Mesenchymal stem cell (in vitro differentiated cells and primary cell): ENCODE data around the gene PKN2. TPM values are rescaled to one million over a fixed set of nuclear protein-coding genes. Genes with fewer than 3 reads are reported as not detected.
A peak's percentile ranks its signal among the peaks of the same experiment; 100 is the strongest.

ENCODE experiments used
- DNase-seq: peaks from one replicate; pipeline ENCODE4 v3.0.0-alpha.2; 2013
- H2AFZ ChIP-seq: one replicate; pipeline ENCODE4 v1.6.1; 2013; ENCODE audit warnings: low read depth, mild to moderate bottlenecking, control low read depth, inconsistent platforms, low read length, moderate library complexity
- H2AK5ac ChIP-seq: 2 replicates; pipeline ENCODE4 v1.6.1; 2013; ENCODE audit warnings: low read length, moderate library complexity, mild to moderate bottlenecking, inconsistent platforms; ENCODE audit not compliant: severe bottlenecking
- H2BK120ac ChIP-seq: one replicate; pipeline ENCODE4 v1.6.1; 2013; ENCODE audit warnings: low read depth, mild to moderate bottlenecking, inconsistent platforms, low read length, moderate library complexity
- H2BK12ac ChIP-seq, 2 experiments: one replicate each; pipeline ENCODE4 v1.6.1; 2013; ENCODE audit warnings: inconsistent platforms in 2 of 2, low read length in 2 of 2, mild to moderate bottlenecking in 2 of 2, moderate library complexity in 2 of 2, control low read depth in 1 of 2
- H2BK15ac ChIP-seq: one replicate; pipeline ENCODE4 v1.6.1; 2013; ENCODE audit warnings: mild to moderate bottlenecking, low read depth, inconsistent platforms; ENCODE audit not compliant: poor library complexity, severe bottlenecking
- H2BK5ac ChIP-seq: 2 replicates; pipeline ENCODE4 v1.6.1; 2013; ENCODE audit warnings: low read depth, mild to moderate bottlenecking, low read length, control low read depth, inconsistent platforms; ENCODE audit not compliant: poor library complexity, severe bottlenecking
- H3K14ac ChIP-seq, 2 experiments: one replicate each; pipeline ENCODE4 v1.6.1; 2013; ENCODE audit warnings: inconsistent platforms in 2 of 2, low read length in 2 of 2, control low read depth in 1 of 2, mild to moderate bottlenecking in 1 of 2, moderate library complexity in 1 of 2
- H3K18ac ChIP-seq, 2 experiments: one replicate each; pipeline ENCODE4 v1.6.1; 2013; ENCODE audit warnings: inconsistent platforms in 2 of 2, low read length in 2 of 2, control low read depth in 1 of 2, low read depth in 1 of 2, mild to moderate bottlenecking in 1 of 2
- H3K23ac ChIP-seq, 2 experiments: one replicate each; pipeline ENCODE4 v1.6.1; 2013; ENCODE audit warnings: inconsistent platforms in 2 of 2, low read length in 2 of 2, mild to moderate bottlenecking in 2 of 2, moderate library complexity in 2 of 2, control low read depth in 1 of 2
- H3K27ac ChIP-seq: 2 replicates; pipeline ENCODE4 v1.5.1; 2013; ENCODE audit warnings: mild to moderate bottlenecking, moderate library complexity, low read length, control low read depth, inconsistent platforms; ENCODE audit not compliant: poor library complexity, severe bottlenecking
- H3K27me3 ChIP-seq, 2 experiments: 2 replicates each; pipeline versions ENCODE4 v1.6.1 to v1.7.0; 2013; ENCODE audit warnings: low read length in 2 of 2, mild to moderate bottlenecking in 2 of 2, moderate library complexity in 2 of 2, control low read depth in 1 of 2, inconsistent platforms in 1 of 2; ENCODE audit not compliant: control insufficient read depth in 1 of 2, insufficient read depth in 1 of 2
- H3K36me3 ChIP-seq, 2 experiments: 2 replicates each; pipeline versions ENCODE4 v1.6.1 to v1.7.0; 2013; ENCODE audit warnings: low read length in 2 of 2, control low read depth in 1 of 2, inconsistent platforms in 1 of 2, low read depth in 1 of 2, mild to moderate bottlenecking in 1 of 2; ENCODE audit not compliant: insufficient read depth in 2 of 2, control insufficient read depth in 1 of 2
- H3K4ac ChIP-seq, 2 experiments: one replicate each; pipeline ENCODE4 v1.6.1; 2013; ENCODE audit warnings: inconsistent platforms in 2 of 2, low read length in 2 of 2, mild to moderate bottlenecking in 2 of 2, moderate library complexity in 2 of 2, control low read depth in 1 of 2, low read depth in 1 of 2
- H3K4me1 ChIP-seq: 2 replicates; pipeline ENCODE4 v1.6.1; 2013; ENCODE audit warnings: low read depth, low read length, control low read depth; ENCODE audit not compliant: control insufficient read depth, insufficient read depth
- H3K4me2 ChIP-seq: 2 replicates; pipeline ENCODE4 v1.6.1; 2013; ENCODE audit warnings: low read length, mild to moderate bottlenecking, inconsistent platforms; ENCODE audit not compliant: poor library complexity, severe bottlenecking
- H3K4me3 ChIP-seq, 2 experiments: 2 replicates each; pipeline versions ENCODE4 v1.5.1 to v1.7.0; 2013; ENCODE audit warnings: low read length in 2 of 2, mild to moderate bottlenecking in 2 of 2, control low read depth in 1 of 2, low read depth in 1 of 2; ENCODE audit not compliant: insufficient read depth in 1 of 2
- H3K79me1 ChIP-seq: replicated peaks from 2 replicates; pipeline ENCODE4 v1.6.1; 2013; ENCODE audit warnings: mild to moderate bottlenecking, control low read depth, low read length, inconsistent platforms; ENCODE audit not compliant: poor library complexity, severe bottlenecking
- H3K9ac ChIP-seq: 2 replicates; pipeline ENCODE4 v1.7.0; 2013; ENCODE audit warnings: mild to moderate bottlenecking, low read length, moderate library complexity
- H3K9me3 ChIP-seq: 2 replicates; pipeline ENCODE4 v1.7.0; 2013; ENCODE audit warnings: mild to moderate bottlenecking, low read length; ENCODE audit not compliant: control insufficient read depth
- H4K8ac ChIP-seq: one replicate; pipeline ENCODE4 v1.6.1; 2013; ENCODE audit warnings: inconsistent platforms, mild to moderate bottlenecking, low read length, moderate library complexity
- H4K91ac ChIP-seq: one replicate; pipeline ENCODE4 v1.6.1; 2013; ENCODE audit warnings: mild to moderate bottlenecking, low read length, inconsistent platforms
- WGBS: methylation state at CpG from one replicate; pipeline ENCODE4 v1.1.7; 2013; ENCODE audit warnings: mixed read lengths; 5-methylcytosine and 5-hydroxymethylcytosine counted together
- polyA plus RNA-seq, 2 experiments: library from polyadenylated mRNA; stranded (reverse); fragments of 200-250 nt; gene quantifications; one replicate each; pipeline ENCODE4 v1.2.3, GENCODE V29; 2013

PKN2 gene
- 22.5 TPM for polyA plus RNA-seq (2013, experiment 1 of 2)
- 22.7 TPM for polyA plus RNA-seq (2013, experiment 2 of 2)

- H2AFZ ChIP-seq: peak within 1 kb of the TSS; percentile 75
- peak within 1 kb of the TSS; percentile 86 for H2BK5ac ChIP-seq
- WGBS: under 1% methylated on average over 61 of the region's 66 CpGs
- peak within 1 kb of the TSS; percentile 35 to 86 for H3K4ac ChIP-seq
- peak within 1 kb of the TSS; percentile 86 to 91 for H3K18ac ChIP-seq
- H3K27ac ChIP-seq: peak within 1 kb of the TSS; percentile 88
- peak within 1 kb of the TSS; percentile 54 to 84 for H2BK12ac ChIP-seq
- H3K4me1 ChIP-seq: peaks cover 2% of the 10 kb centered on the region
- peak within 1 kb of the TSS; percentile 54 for H2BK120ac ChIP-seq
- peak within 1 kb of the TSS; percentile 89 for H3K4me2 ChIP-seq
- peak within 1 kb of the TSS; percentile 92 for H4K91ac ChIP-seq
- peak within 1 kb of the TSS; percentile 82 for H2BK15ac ChIP-seq
- H3K4me3 ChIP-seq: peak within 1 kb of the TSS; percentile 81 to 95
- no peaks in the 10 kb centered on the region for H3K9me3 ChIP-seq
- peak within 1 kb of the TSS; percentile 94 for H3K9ac ChIP-seq
- peak; percentile 99 for DNase-seq
- H3K23ac ChIP-seq: peak within 1 kb of the TSS; percentile 20 to 31
- H4K8ac ChIP-seq: peak within 1 kb of the TSS; percentile 69
- peaks cover 2% of the 10 kb centered on the region for H3K79me1 ChIP-seq
- H2AK5ac ChIP-seq: no peak within 1 kb of the TSS
- peak within 1 kb of the TSS in 1 of 2 experiments; percentile 67 for H3K14ac ChIP-seq
- H3K36me3 ChIP-seq: peaks cover 0 to 6% of the 10 kb centered on the region in 2 experiments
- no peaks in the 10 kb centered on the region for H3K27me3 ChIP-seq
Measured at GRCh38 chr1:88683541-88684481, at the start of gene PKN2. TSS of gene PKN2 (plus strand) at chr1:88684273. CDS start at chr1:88684581, 308 bp downstream.

DNA sequence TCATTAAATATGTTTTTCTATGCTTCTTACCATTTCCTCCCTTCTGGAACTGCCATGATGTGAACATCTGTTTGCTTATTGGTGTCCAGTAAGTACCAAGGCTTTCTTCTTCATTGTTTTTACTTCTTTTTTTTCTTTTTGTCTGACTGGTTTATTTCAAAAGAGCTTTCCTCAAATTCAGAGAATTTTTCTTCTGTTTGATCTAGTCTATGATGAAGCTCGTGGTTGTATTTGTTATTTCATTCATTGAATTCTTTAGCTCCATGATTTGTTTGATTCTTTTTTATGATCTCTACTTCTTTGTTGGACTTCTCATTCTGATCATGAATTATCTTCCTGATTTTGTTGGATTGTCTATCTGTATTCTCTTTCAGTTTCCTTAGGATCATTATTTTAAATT lies 49.5 kb upstream of the PKN2 start:
- no peak overlapping the region for H4K8ac ChIP-seq
- peaks cover 25% of the 10 kb centered on the region for H3K9me3 ChIP-seq
- no CpG with 5 or more reads among the region's 1 CpG for WGBS
- DNase-seq: no peak
- H2AFZ ChIP-seq: no peak overlapping the region
- no peak overlapping the region for H3K4ac ChIP-seq
- no peak overlapping the region for H3K9ac ChIP-seq
- no peak overlapping the region for H2BK12ac ChIP-seq
- no peak overlapping the region for H4K91ac ChIP-seq
- no peaks in the 10 kb centered on the region for H3K79me1 ChIP-seq
- no peak overlapping the region for H2BK15ac ChIP-seq
- H3K27me3 ChIP-seq: no peaks in the 10 kb centered on the region
- H3K4me3 ChIP-seq: no peak overlapping the region
- H3K14ac ChIP-seq: no peak overlapping the region
- H3K4me1 ChIP-seq: no peaks in the 10 kb centered on the region
- no peak overlapping the region for H2BK120ac ChIP-seq
- H3K4me2 ChIP-seq: no peak overlapping the region
- H3K36me3 ChIP-seq: no peaks in the 10 kb centered on the region
- H3K27ac ChIP-seq: no peak overlapping the region
- no peak overlapping the region for H2BK5ac ChIP-seq
- H3K18ac ChIP-seq: no peak overlapping the region
- no peak overlapping the region for H3K23ac ChIP-seq
- no peak overlapping the region for H2AK5ac ChIP-seq

DNA sequence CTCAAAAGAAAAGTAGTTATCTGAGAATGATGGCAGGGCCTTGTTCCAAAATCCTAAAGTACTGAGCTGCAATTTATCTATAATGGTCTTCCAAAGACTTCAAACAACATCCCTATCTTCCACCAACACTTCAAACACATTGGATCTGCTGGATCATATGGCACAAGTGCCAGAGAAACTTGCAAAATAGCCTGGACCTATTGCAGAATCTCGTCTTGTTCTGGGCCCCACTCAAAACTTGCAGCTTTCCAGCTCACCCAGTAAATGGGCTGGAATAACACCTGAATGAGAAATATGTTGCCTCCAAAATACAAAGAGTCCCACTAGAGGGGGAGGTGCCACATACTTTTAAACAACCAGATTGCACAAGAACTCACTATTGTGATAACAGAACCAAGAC lies 44.0 kb upstream of the PKN2 start:
- Histone ChIP-seq H2AK5ac (no peak overlapping the region), H3K4ac (no peak overlapping the region), H3K79me1 (no peaks in the 10 kb centered on the region), H3K27ac (no peak overlapping the region), H3K9ac (no peak overlapping the region), H3K9me3 (peaks cover 13% of the 10 kb centered on the region), H4K91ac (no peak overlapping the region), H2BK12ac (no peak overlapping the region), H2AFZ (no peak overlapping the region), H3K4me1 (no peaks in the 10 kb centered on the region), H3K14ac (no peak overlapping the region), H2BK15ac (no peak overlapping the region), H2BK5ac (no peak overlapping the region), H3K27me3 (no peaks in the 10 kb centered on the region), H3K4me2 (no peak overlapping the region), H2BK120ac (no peak overlapping the region), H4K8ac (no peak overlapping the region), H3K23ac (no peak overlapping the region), H3K18ac (no peak overlapping the region), H3K4me3 (no peak overlapping the region), H3K36me3 (no peaks in the 10 kb centered on the region)
- DNase-seq: no peak
- WGBS: 50% methylated on average over 1 of the region's 1 CpG

- Histone ChIP-seq H3K27me3 (no peaks in the 10 kb centered on the region), H2AK5ac (no peak overlapping the region), H2BK5ac (no peak overlapping the region), H3K4ac (no peak overlapping the region), H3K79me1 (no peaks in the 10 kb centered on the region), H3K36me3 (no peaks in the 10 kb centered on the region), H2BK12ac (no peak overlapping the region), H3K14ac (no peak overlapping the region), H3K4me3 (no peak overlapping the region), H3K4me1 (no peaks in the 10 kb centered on the region), H3K9me3 (no peaks in the 10 kb centered on the region), H3K27ac (no peak overlapping the region), H2BK15ac (no peak overlapping the region), H3K18ac (no peak overlapping the region), H3K23ac (no peak overlapping the region), H4K8ac (no peak overlapping the region), H4K91ac (no peak overlapping the region), H2BK120ac (no peak overlapping the region), H2AFZ (no peak overlapping the region), H3K4me2 (no peak overlapping the region), H3K9ac (no peak overlapping the region)
- DNase-seq: no peak
Measured at GRCh38 chr1:88645886-88646285, 38.2 kb upstream of the PKN2 start.
